Tibial nerve (tissue), 4 donors: Measurements from ENCODE around the gene HGS. TPM values are rescaled to one million over a fixed set of nuclear protein-coding genes. Genes with fewer than 3 reads are reported as not detected.

Experiments used
- DNase-seq, 2 donors: peaks; one replicate each; pipeline ENCODE4 v3.0.0-alpha.2; 2019; ENCODE audit warnings: low spot score in 2 of 2
- H3K27ac ChIP-seq, 4 donors: fragments of 200-600 bp; sonication (generic) in 3 of 4; one replicate each; pipeline ENCODE4 v1.5.1; 2017 to 2019; ENCODE audit warnings: mild to moderate bottlenecking in 1 of 4
- H3K27me3 ChIP-seq, 2 donors: fragments of 200-600 bp; sonication (generic) in 1 of 2; one replicate each; pipeline versions ENCODE4 v1.5.1 to v1.6.0; 2017 to 2019
- H3K36me3 ChIP-seq, 3 donors: fragments of 200-600 bp; sonication (generic); one replicate each; pipeline ENCODE4 v1.5.1; 2018 to 2019
- H3K4me1 ChIP-seq, 4 donors: fragments of 200-600 bp; sonication (generic) in 3 of 4; one replicate each; pipeline ENCODE4 v1.5.1; 2017 to 2019
- H3K4me3 ChIP-seq, 4 donors: fragments of 200-600 bp; sonication (generic) in 3 of 4; one replicate each; pipeline ENCODE4 v1.5.1; 2017 to 2019; ENCODE audit warnings: mild to moderate bottlenecking in 1 of 4, moderate library complexity in 1 of 4
- H3K9me3 ChIP-seq, 4 donors: fragments of 200-600 bp; sonication (generic) in 3 of 4; one replicate each; pipeline ENCODE4 v1.5.1; 2017 to 2019
- CTCF ChIP-seq, 5 experiments: fragments of 200-600 bp in 3 of 5; fragments of 450-650 bp in 2 of 5; sonication (generic) in 3 of 5; IDR thresholded peaks; one replicate each; pipeline ENCODE4 v1.5.1; 2016 to 2019; ENCODE audit warnings: antibody characterized with exemption in 5 of 5, mild to moderate bottlenecking in 3 of 5, moderate library complexity in 2 of 5
- EP300 ChIP-seq, 2 donors: sonication (generic); formaldehyde crosslinking; IDR thresholded peaks; one replicate each; pipeline ENCODE4 v1.6.1; 2017; ENCODE audit warnings: antibody characterized with exemption in 2 of 2, mild to moderate bottlenecking in 1 of 2
- POLR2A ChIP-seq, 2 donors: fragments of 450-650 bp; IDR thresholded peaks; one replicate each; pipeline ENCODE4 v1.6.1; 2017; ENCODE audit warnings: antibody characterized with exemption in 2 of 2, mild to moderate bottlenecking in 2 of 2, moderate library complexity in 2 of 2
- WGBS, 2 donors: methylation state at CpG; one replicate each; pipeline ENCODE4 v1.1.5; 2018; 5-methylcytosine and 5-hydroxymethylcytosine counted together
- total RNA-seq, 4 donors: library from RNA; depleted of rRNA; stranded (reverse); fragments of >200 nt; gene quantifications; one replicate each; pipeline ENCODE4 v1.1.0, GENCODE V29; 2016

The HGS gene
- total RNA-seq, 4 donors from 2014 or later = 75.2 to 166 (median 104) TPM

DNA sequence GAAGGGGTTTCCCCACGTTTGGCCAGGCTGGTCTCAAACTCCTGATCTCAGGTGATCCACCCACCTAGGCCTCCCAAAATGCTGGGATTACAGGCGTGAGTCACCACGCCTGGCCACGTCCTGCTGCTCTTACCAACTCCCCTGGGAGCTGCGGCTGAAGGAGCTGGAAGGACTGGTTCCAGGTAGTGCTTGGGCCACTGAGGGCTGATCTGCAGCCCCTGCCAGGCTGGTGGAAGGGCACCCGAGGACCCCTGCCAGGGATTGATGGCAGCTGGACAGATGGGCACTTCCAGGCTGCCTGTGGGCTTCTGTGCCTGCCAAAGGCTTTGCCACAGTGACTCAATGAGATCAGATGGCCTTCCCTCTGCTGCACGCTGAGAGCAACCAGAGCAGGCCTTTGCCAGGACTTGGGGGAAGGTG, 19.8 kb upstream of the HGS start:
- Histone ChIP-seq H3K36me3 (peaks cover 0 to 13% (median 0%) of the 10 kb centered on the region in 3 donors), H3K4me3 (no peak overlapping the region), H3K4me1 (peaks cover 0 to 30% (median 12%) of the 10 kb centered on the region in 4 donors), H3K27ac (no peak overlapping the region), H3K9me3 (no peaks in the 10 kb centered on the region), H3K27me3 (no peaks in the 10 kb centered on the region)
- TF ChIP-seq EP300 (IDR thresholded peaks at IDR 0.05) (no peak), CTCF (IDR thresholded peaks at IDR 0.05) (no peak), POLR2A (IDR thresholded peaks at IDR 0.05) (no peak)
- 69 to 83% methylated on average over 7 of the region's 7 CpGs for whole genome bisulfite sequencing, 2 donors
- no peak for DNase-seq

DNA sequence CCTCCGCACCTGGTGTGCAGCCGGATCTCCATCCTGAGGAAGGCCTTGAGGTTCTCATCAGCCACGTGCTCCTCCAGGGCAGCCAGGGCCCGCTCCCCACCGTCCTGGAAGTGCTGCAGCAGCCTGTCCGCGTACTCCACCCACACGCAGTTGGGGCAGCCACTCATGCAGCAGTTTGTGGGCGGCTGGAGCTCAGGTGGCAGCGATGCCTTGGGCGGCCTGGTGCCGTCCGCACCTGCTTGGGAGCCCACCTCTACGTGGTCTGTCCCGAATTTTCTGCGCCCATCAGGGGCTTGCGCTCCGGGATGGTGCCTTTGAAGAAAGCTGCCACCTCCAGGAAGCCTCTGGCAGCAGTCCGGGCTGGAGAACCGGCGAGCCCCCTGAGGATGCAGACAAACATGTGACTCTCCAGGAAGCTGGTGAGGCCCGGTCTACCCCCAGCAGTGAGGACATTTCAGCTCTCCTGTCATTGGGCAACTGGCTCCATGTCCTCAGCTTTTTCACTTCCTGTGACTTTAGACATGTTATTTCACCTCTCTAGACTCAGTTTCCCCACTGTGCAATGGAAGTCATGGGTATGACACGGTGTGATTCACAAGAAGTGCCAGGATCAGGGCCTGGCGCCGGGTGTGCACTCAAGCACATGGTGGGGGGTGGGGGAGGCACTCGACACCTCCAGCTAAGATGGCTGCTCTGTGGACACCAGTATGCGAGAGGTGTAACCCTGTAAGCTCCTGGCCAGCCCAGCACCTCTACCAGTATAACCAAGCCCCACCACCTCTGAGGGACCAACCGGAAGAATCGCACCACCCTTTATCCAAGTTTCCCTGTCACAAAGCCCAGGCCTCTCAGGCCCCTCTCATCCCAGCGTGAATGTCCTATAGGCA, 18.4 kb upstream of the HGS start:
- WGBS, 2 donors = 54 to 66% methylated on average over 18 to 29 of the region's 30 CpGs
- no peak for DNase-seq
- Histone ChIP-seq H3K4me3 (peak overlapping the region; percentile 69 to 100 (median 100)), H3K27ac (peak overlapping the region in 3 of 4 donors; percentile 91 to 94 (median 93)), H3K27me3 (no peaks in the 10 kb centered on the region), H3K4me1 (peaks cover 0 to 30% (median 12%) of the 10 kb centered on the region in 4 donors), H3K36me3 (peaks cover 0 to 26% (median 9%) of the 10 kb centered on the region in 3 donors), H3K9me3 (no peaks in the 10 kb centered on the region)
- TF ChIP-seq EP300 (IDR thresholded peaks at IDR 0.05) (no peak), CTCF (IDR thresholded peaks at IDR 0.05) (no peak)

DNA sequence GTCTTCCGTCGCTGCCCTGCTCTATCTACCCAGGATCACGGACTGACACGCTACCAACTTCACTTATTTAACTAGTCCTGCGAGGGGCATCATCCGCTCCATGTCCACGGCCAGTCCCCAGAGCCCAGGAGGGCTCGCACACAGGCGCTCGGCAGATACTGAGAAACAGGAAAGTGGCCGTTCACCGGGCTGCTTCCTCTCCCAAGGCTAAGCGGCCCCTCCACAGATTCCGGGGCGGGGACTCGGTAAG, 17.8 kb upstream of the HGS start:
- no peaks in the 10 kb centered on the region for H3K27me3 ChIP-seq
- H3K27ac ChIP-seq = peak overlapping the region; percentile 44 to 94 (median 92)
- TF ChIP-seq POLR2A (IDR thresholded peaks at IDR 0.05) = no peak
- no peak for TF ChIP-seq CTCF (IDR thresholded peaks at IDR 0.05)
- no peak for TF ChIP-seq EP300 (IDR thresholded peaks at IDR 0.05)
- peaks cover 0 to 31% (median 14%) of the 10 kb centered on the region in 3 donors for H3K36me3 ChIP-seq
- H3K9me3 ChIP-seq = no peaks in the 10 kb centered on the region
- peaks cover 0 to 30% (median 12%) of the 10 kb centered on the region in 4 donors for H3K4me1 ChIP-seq
- WGBS, 2 donors = 0% methylated on average over 14 to 16 of the region's 16 CpGs
- peak overlapping the region; percentile 69 to 100 (median 100) for H3K4me3 ChIP-seq
- DNase-seq = no peak

- TF ChIP-seq EP300 (IDR thresholded peaks at IDR 0.05) = peak; percentile 33 to 91
- TF ChIP-seq POLR2A (IDR thresholded peaks at IDR 0.05) = peak; percentile 28 to 69
- peak in 1 of 5 experiments; percentile 29 for TF ChIP-seq CTCF (IDR thresholded peaks at IDR 0.05)
- 0% methylated on average over 31 to 57 of the region's 96 CpGs for WGBS, 2 donors
- peaks cover 0 to 37% (median 14%) of the 10 kb centered on the region in 3 donors for H3K36me3 ChIP-seq
- peak; percentile 90 to 91 for DNase-seq
- H3K4me3 ChIP-seq = peak within 1 kb of the TSS; percentile 69 to 100 (median 100)
- H3K4me1 ChIP-seq = peaks cover 0 to 30% (median 12%) of the 10 kb centered on the region in 4 donors
- no peaks in the 10 kb centered on the region for H3K27me3 ChIP-seq
- no peaks in the 10 kb centered on the region for H3K9me3 ChIP-seq
- peak within 1 kb of the TSS; percentile 44 to 94 (median 92) for H3K27ac ChIP-seq
These were observed 17.2 kb upstream of the HGS start, which contains the start of the genes CCDC137 and OXLD1 for GRCh38 chr17:81666342-81667191. CCDC137 (plus strand) TSS chr17:81666737; CDS start chr17:81666767, 30 bp downstream. OXLD1 (minus strand) TSS chr17:81666605; CDS start chr17:81666577, 28 bp downstream.
